HS-27A (cell line): ENCODE results near the gene LRIG1.

Experiments
- DNase-seq: peaks from one replicate; pipeline ENCODE4 v3.0.0-alpha.2; 2012; ENCODE audit warnings: low read depth, missing footprints

LRIG1 gene

GRCh38 chr3:66500576-66501482 is at the start of gene LRIG1:
TSS of gene LRIG1 (minus strand) at chr3:66501022. CDS start at chr3:66500407, 615 bp downstream.
- peak; percentile 90 for DNase-seq

- no peak for DNase-seq
Measured at GRCh38 chr3:66544619-66545429, 44.0 kb upstream of the LRIG1 start.

GRCh38 chr3:66542153-66542552 is 41.3 kb upstream of the LRIG1 start:
- no peak for DNase-seq

GRCh38 chr3:66539466-66539989 is 38.7 kb upstream of the LRIG1 start:
- DNase-seq, result no peak

GRCh38 chr3:66538390-66538789 is 37.6 kb upstream of the LRIG1 start:
- no peak for DNase-seq

DNA sequence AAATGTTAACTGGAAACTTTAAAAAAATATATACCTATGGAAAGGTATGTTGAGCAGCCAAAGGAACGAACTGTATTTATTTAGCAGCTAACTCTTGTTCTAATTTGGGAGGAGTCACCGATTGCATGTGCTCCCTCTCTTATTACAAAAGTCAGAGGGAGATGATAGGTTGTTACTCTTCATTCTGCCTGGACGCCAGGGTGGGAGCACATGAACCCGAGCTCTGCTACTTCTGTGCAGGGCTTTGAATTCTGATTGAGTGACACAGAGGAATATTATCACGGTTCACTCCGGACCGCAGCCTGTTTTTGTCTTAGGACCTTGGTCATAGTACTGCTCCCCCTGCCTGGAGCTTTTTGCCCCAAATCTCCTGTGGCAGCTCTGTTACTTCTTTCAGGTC is 36.9 kb upstream of the LRIG1 start:
- DNase-seq, result no peak

DNA sequence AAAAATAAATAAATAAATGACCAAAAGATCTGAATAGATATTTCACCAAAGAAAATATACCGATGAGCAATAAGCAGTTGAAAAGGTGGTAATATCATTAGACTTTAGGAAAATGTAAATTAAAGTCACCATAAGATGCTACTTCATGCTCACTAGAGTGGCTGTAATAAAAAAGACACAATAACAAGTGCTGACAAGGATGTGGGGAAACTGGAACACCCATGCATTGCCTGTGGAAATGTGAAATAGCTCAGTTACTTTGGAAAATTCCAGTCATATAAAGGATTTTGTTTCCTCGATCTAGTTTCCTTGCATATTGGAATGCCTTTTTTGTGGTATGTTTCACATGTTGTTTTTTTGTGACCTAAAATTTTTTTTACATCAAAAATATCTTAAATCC is 36.0 kb upstream of the LRIG1 start:
- no peak for DNase-seq

DNA sequence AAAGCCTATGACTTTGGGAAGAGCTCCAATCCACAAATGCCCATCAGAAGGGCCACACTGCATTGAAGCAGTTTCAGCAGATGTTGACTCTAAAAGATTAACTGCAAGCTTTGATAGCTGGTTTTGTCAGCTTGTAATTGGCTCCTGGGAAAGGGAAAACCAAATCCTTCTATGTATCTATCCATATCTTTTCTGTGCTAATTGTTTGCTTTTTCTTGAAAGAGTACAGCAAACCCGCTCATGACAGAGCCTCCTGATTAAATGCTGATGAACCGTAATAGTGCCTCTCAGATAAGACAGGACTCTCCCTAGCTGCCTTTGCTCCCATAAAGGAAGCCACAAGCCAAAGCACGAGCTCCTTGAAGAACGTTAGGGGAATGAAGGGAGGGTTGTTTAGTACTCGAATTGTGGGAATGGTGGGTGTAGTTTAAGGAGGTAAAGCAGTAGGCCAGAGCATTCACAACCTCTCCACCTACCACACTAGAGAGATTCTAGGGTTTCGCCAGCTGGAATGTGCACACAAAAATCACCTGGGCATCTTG is 33.6 kb upstream of the LRIG1 start:
- DNase-seq, result no peak

DNA sequence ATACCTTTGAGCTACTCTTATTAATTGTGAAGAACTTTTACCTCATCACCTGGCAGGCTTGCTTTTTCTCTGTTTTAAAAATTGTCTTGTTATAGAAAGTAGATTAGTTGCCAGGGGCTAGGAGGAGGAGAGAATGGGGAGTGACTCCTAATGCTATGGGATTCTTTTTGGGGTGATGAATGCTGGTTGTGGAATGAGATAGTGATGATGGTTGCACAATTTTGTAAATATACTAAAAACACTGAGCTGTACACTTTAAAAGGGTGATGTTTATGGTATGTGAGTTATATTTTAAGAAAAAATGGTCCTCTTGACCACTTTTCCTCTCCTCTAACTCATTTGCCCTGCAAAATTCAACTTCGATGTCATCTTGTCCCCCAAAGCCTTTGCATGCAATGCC is 31.8 kb upstream of the LRIG1 start:
- DNase-seq, result no peak

GRCh38 chr3:66532160-66532587 is 31.4 kb upstream of the LRIG1 start:
- no peak for DNase-seq

DNA sequence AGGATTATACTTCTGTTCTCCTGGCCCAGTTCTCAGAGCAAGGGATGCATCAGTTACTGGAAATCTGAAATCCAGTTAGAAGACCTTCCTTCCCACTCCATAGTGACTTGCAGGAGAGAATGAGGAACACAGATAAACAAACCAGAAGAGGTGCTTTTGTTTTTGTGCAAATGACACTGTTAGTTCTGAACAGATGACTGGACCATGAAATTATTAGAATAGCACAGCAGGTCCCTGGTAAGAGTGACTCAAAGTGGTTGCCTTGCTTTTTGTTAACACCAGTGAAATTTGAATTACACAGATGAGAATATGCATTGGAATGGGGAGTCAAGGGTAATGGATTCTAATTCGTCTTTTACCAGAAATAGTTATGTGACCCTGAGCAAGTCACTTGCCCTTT is 30.4 kb upstream of the LRIG1 start:
- DNase-seq, result no peak

DNA sequence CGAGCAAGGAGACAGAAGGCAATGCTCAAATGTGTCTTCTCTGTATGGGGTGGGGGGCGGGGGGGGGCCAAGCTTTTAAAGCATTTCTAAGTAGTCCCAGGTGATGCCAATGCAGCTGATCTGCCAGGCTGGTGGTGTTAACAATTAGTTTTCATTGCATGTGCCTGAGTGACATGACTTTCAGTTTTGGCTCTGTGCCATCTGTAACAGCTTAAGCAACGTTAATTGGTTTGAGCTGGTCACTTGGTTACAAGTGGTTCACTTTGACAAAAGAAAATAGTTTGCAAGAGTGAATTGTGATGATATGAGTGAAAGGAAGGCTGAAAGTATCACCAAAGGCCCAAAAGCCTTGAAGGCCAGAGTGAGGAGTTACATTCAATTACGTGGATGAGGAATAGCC is 26.4 kb upstream of the LRIG1 start:
- DNase-seq, result no peak

- DNase-seq, result no peak
Measured at GRCh38 chr3:66525771-66526170, 24.9 kb upstream of the LRIG1 start.

GRCh38 chr3:66520724-66521123 is 19.9 kb upstream of the LRIG1 start:
- no peak for DNase-seq

DNA sequence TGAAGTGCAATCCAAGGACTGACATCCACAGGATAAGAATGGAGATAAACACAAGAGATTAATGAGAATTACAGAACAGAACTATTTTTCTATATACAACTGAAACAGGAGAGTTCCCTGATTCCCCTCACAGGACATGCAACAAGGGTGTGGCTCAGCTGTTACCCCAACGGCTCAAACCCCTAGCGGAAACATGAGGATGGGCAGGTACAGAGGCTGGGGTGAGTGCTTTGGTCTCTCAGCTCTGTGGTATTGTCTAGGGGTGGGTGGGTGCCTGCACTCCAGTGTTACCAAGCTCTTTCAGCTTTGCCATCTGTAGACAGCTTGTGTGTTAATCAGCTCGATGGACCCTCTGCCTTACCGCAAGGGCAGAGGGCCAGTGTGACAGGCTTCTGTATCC is 17.8 kb upstream of the LRIG1 start:
- DNase-seq, result no peak

GRCh38 chr3:66518126-66518525 is 17.3 kb upstream of the LRIG1 start:
- DNase-seq, result no peak

DNA sequence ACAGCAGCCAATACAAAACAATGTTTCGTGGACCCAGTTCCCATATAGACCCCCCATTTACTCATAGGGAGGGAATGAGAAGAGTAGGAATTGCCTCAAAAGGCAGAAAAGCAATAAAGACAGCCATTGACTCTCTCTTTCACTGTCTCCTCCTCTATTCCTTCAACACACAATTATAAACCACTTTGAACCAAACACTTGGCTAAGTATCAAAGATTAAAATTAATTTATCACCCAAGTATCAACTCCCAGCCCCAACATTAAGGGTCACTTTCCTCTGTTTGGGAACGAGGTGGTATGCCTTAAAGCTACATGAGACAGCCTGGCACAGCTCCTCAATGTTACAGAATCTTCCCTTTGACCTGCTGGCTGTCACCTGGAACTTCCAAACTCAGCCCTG is 16.4 kb upstream of the LRIG1 start:
- no peak for DNase-seq

DNA sequence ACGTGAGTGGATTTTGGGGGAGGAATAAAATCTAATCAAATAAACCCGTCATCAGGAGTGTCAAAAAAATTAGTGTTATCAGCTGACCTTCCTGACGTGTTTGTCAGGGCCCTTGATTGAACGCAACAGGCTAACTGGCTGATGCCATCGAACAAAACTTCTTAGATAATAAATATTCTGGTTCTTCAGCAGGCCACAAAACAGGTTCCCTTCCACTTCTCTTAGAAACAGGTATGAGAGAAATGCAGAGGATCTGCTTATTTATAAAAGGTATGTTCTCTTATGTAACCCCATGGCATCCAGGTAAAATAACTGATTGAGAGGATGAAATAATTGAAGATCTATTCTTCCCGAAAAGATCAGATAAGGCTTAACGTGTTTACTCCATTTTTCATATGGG is 7.6 kb upstream of the LRIG1 start:
- no peak for DNase-seq

GRCh38 chr3:66507423-66508260 is 6.8 kb upstream of the LRIG1 start:
- DNase-seq, result no peak

DNA sequence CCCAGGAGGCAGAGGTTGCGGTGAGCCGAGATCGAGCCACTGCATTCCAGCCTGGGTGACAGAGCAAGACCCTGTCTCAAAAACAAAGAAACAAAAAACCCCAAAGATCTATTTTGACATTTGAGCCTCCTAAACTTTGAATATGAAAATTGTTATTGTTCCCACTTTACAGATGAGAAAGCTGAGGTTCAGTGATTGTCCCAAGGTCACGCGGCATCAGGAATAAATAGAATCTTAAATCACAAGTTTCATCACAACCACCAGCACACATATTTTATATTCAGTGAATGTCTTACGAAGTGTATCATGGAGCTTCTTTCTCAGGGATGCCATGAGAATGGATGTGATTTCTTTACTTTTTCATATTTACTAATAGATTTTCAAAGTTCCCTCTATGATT is 5.3 kb upstream of the LRIG1 start:
- no peak for DNase-seq

GRCh38 chr3:66504850-66505641 is 4.2 kb upstream of the LRIG1 start:
- no peak for DNase-seq
